HG03060 (cell line): Measurements from ENCODE around the gene MPIG6B.
"Not testable (repeated sequence)": the region's sequence is repeated elsewhere in the genome, so short reads cannot be mapped to it uniquely, and the experiment has no call there.

ENCODE experiments used
- ATAC-seq: cut with Tn5 transposase; IDR thresholded peaks from one replicate; pipeline ENCODE4 v1.9.1; 2021; ENCODE audit warnings: low read depth, moderate number of reproducible peaks; ENCODE audit not compliant: unreplicated experiment

Gene MPIG6B

DNA sequence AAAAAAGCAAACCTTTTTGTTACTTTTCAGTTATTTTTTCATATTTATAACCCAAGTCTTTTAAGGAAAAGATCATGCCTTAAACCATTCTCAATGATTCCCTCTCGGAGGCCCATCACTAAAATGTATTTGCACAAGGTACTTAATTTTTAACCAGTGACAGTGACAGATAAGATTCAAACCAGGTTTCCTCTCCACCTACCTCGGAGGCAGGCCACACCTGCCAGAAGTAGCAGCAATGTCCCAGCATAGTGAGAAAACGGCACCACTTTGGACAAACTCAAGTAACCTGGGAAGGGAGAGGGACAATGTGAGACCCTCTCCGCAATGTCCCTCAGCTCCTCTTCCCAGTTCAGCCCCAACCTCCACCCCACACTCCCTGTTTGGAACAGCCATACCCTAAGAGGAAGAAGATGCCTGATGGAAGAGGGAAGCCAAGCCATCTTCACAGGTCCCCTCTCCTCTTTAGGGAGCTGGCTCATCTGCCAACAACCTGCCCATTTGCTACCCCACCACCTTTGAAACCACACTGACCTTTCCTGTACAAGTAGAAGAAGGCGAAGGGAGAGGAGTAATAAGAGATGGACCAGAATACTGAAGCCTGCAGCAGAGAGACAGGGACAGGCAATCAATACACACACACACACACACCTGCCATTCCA is 22.3 kb upstream of the MPIG6B start:
- ATAC-seq: no peak

DNA sequence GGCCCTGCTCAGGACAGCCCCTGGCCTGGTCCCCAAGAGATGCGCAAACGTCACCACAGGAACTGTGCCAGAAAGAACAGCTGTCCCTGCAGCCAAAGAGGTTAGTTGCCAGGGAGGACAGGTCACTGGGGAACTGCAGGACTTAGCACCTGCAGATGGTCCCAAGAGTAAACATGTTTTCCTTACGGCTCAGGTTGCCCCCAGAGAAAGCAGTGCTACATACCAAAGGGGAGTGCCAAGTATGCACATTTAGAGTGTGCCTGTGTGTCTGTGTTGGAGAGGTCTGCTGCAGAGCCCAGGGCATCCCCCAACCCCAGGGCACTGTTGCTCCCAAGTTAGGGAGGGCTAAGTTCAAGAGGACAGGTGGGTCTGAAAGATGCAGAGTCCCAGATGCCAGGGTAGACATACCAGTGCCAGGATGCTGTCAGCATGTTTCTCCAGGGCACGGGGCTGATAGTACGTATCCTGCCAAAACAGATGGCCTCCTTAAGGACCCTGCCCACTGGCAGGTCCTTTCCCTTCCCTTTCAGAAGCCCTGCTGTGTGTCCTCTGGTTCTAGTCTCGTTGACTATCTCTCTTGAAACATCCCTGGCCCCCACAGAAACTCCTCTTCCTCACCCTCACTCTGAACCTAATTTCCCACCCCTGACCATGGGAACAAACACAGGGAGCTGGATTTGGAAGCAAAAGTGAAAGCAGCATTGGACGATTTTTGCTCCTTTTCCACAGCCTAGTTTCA is 21.3 kb upstream of the MPIG6B start:
- no peak for ATAC-seq

DNA sequence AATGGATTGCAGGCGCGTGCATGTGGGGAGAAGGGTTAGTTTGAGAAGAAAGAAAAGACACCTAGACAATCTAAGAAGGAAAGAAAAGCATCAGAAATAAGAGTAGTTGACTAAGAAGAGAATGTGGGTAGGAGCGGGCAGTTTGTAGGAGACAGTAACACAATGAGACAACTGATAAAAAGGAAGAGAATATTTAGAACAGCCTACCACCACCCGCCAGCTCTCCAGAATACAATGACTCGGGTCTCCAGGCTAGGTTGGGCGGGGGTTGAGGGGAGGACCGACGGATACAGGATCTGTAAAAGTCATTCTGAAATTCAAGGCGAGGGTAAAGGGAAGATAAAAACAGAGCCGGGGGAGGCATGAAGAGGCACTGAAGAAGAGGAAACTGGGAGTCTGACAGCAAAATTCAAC is 20.8 kb upstream of the MPIG6B start:
- ATAC-seq: no peak

- ATAC-seq: peak; percentile 93
Observed at GRCh38 chr6:31702819-31703716, 20.1 kb upstream of the MPIG6B start, which contains the start of gene ABHD16A. Gene ABHD16A, minus strand, starts transcription at chr6:31703324. Its CDS starts 43 bp downstream, at chr6:31703281.

DNA sequence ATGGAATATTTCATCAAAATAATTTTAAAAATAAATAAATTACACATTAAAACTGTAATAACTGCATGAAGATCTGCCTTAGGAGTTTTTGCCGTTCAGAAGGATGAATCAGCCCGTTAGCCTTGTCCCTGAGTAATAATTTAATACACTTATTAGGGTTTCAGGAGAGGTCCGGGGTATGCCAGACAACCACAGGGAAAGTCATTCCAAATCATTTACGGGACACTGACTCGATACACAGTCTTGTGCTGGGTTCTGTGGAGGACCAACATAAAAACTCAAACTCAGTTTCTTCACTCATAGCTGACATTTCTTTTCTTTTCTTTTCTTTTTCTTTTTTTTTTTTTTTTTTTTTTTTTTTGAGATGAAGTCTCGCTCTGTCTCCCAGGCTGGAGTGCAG is 17.2 kb upstream of the MPIG6B start:
- ATAC-seq: no peak

DNA sequence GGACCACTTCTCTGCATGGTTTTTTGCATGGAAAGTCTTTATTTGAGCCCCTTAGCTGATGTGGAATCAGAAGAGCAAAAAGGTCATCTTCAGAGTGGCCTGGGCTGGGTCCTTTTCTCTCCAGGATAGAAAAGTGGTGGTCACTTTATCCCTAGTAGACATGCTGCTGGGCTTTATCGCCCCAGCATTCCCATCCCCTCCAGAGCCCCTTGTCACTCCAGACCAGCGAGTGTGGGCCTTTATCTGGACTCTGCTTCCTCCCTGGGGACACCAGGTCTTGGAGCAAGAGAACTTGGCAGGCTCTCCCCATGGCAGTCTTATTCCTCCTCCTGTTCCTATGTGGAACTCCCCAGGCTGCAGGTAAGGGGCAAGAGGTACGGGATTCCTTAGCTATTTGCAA is 16.6 kb upstream of the MPIG6B start, which contains the start of gene LY6G6F:
Gene LY6G6F, plus strand, starts transcription at position 268 of the 400 bp plus-strand sequence. Its CDS starts 41 bp downstream, at position 309.
- ATAC-seq: no peak

- no peak for ATAC-seq
Observed at GRCh38 chr6:31707701-31708100, 15.5 kb upstream of the MPIG6B start.

- no peak for ATAC-seq
Observed at GRCh38 chr6:31708224-31708623, 14.9 kb upstream of the MPIG6B start.

DNA sequence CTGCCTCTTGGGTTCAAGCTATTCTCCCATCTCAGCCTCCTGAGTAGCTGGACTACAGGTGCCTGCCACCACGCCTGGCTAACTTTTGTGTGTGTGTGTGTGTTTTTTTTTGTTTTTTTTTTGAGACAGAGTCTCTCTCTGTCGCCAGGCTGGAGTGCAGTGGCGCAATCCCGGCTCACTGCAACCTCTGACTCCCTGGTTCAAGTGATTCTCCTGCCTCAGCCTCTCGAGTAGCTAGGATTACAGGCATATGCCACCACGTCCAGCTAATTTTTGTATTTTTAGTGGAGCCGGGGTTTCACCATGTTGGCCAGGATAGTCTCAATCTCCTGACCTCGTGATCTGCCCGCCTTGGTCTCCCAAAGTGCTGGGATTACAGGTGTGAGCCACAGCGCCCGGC is 14.0 kb upstream of the MPIG6B start:
- ATAC-seq: not testable (repeated sequence)

- no peak for ATAC-seq
Observed at GRCh38 chr6:31710523-31711219, 12.5 kb upstream of the MPIG6B start.

GRCh38 chr6:31711233-31711632 is 11.9 kb upstream of the MPIG6B start:
- ATAC-seq: no peak

DNA sequence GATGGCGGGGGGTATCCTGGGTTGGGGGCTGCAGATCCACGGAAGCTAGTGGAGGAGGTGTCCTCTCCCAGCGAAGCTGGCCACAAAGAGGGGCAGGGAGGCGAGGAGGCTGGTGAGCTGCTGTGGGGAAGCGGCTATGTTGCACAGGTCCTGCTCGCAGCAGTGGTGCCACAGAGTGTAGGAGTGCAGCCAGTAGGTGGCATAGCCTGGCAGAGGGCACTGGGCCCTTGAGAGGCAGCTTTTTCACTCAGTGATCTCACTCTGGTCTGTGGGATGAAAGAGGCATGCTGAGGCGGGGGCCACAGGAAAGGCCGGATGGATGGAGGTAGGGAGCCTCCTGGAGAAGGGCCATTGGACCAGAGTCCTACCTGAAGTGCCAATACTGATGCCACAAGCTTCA is 10.9 kb upstream of the MPIG6B start:
- ATAC-seq: no peak

DNA sequence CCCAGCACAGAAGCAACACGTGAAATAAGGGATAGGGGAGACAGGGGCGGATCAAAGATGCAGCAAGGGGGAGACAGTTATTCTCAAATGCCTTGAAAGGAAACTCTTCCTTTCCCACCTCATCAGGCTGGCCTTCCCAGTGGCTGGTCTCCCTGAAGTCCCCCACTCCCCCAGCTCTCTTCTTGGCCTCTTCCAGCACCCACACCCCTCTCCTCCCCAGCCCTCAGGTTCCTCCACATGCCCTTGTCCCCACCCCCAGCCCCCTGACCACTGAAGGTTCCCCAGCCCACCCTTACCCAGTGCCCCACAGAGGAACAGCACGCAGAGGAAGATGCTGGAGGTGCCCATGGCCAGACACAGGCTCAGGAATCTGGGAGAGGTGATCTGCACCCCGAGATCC is 9.7 kb upstream of the MPIG6B start:
- no peak for ATAC-seq

- ATAC-seq: no peak
Observed at GRCh38 chr6:31713991-31714684, 9.0 kb upstream of the MPIG6B start.

- ATAC-seq: no peak
Observed at GRCh38 chr6:31715022-31715958, 7.9 kb upstream of the MPIG6B start, which contains the start of gene LY6G6D. Gene LY6G6D, plus strand, starts transcription at chr6:31715348. Its CDS starts 8 bp downstream, at chr6:31715356.

- no peak for ATAC-seq
Observed at GRCh38 chr6:31717499-31718222, 5.5 kb upstream of the MPIG6B start.

- no peak for ATAC-seq
Observed at GRCh38 chr6:31718265-31718664, 4.9 kb upstream of the MPIG6B start.

DNA sequence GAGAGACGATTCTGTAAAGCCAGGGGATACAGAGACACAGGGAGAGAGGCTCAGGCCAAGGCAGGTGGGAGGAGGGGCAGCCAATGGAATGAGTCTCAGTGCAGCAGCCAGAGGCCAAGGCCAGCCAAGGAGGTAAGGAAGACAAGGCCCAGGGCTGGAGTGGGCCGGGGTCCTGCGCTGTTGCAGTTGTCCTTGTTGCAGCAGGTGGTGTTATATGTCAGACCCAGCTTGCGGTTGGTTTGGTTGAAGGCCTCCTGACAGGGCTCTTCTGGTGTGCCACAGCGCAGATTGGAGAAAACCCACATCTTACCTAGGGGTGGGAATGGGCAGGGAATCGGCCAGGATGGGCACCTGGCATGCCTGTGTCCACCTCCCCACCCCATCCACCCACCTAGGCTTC is 4.2 kb upstream of the MPIG6B start:
- ATAC-seq: no peak
